HepG2 (cell line): ENCODE results near the gene ARRDC1. TPM values are rescaled to one million over a fixed set of nuclear protein-coding genes. Genes with fewer than 3 reads are reported as not detected.
A peak's percentile ranks its signal among the peaks of the same experiment; 100 is the strongest.

ENCODE experiments used
- ETV5 ChIP-seq: IDR thresholded peaks from 2 replicates; pipeline ENCODE4 v1.6.1; 2018; ENCODE audit warnings: missing biosample characterization, missing genetic modification reagents, inconsistent platforms, borderline replicate concordance
- GMEB1 ChIP-seq: sonication (generic); formaldehyde crosslinking; IDR thresholded peaks from 2 replicates; pipeline ENCODE4 v1.5.1; 2020; ENCODE audit warnings: missing genetic modification reagents, mild to moderate bottlenecking, borderline replicate concordance
- ISX ChIP-seq: sonication (generic); formaldehyde crosslinking; conservative IDR thresholded peaks from 2 replicates; pipeline ENCODE4 v1.5.0; 2020; ENCODE audit warnings: missing genetic modification reagents
- KDM5B ChIP-seq: sonication (generic); formaldehyde crosslinking; IDR thresholded peaks from 2 replicates; pipeline ENCODE4 v1.4.0; 2020; ENCODE audit warnings: missing genetic modification reagents, mild to moderate bottlenecking, borderline replicate concordance
- NRL ChIP-seq: sonication (generic); formaldehyde crosslinking; IDR thresholded peaks from 2 replicates; pipeline ENCODE4 v1.5.0; 2020; ENCODE audit warnings: missing genetic modification reagents, mild to moderate bottlenecking, moderate library complexity, borderline replicate concordance
- RBFOX2 ChIP-seq: fragments of 200-400 bp; formaldehyde crosslinking; IDR thresholded peaks from 2 replicates; pipeline ENCODE4 v1.6.1; 2017; ENCODE audit warnings: low read depth, mild to moderate bottlenecking, low read length
- SIN3B ChIP-seq: fragments of 150-350 bp; IDR thresholded peaks from 2 replicates; pipeline ENCODE4 v1.6.1; 2014; ENCODE audit warnings: low read length
- SMARCC2 ChIP-seq: fragments of 450-650 bp; IDR thresholded peaks from 2 replicates; pipeline ENCODE4 v1.6.1; 2017; ENCODE audit warnings: antibody characterized with exemption, mild to moderate bottlenecking
- SUZ12 ChIP-seq: fragments of 150-350 bp; IDR thresholded peaks from 2 replicates; pipeline ENCODE4 v1.6.1; 2014; ENCODE audit warnings: low read depth, low read length
- TMF1 ChIP-seq: sonication (generic); formaldehyde crosslinking; IDR thresholded peaks from 2 replicates; pipeline ENCODE4 v1.8.1; 2022; ENCODE audit warnings: low read depth, missing genetic modification reagents
- ZNF34 ChIP-seq: sonication (generic); formaldehyde crosslinking; IDR thresholded peaks from 2 replicates; pipeline ENCODE4 v1.4.0; 2020; ENCODE audit warnings: mild to moderate bottlenecking, missing genetic modification reagents, borderline replicate concordance
- ZNF562 ChIP-seq: sonication (generic); formaldehyde crosslinking; IDR thresholded peaks from 2 replicates; pipeline ENCODE4 v1.8.0; 2022; ENCODE audit warnings: missing genetic modification reagents, borderline replicate concordance
- ZNF574 ChIP-seq: sonication (generic); formaldehyde crosslinking; IDR thresholded peaks from 2 replicates; pipeline ENCODE4 v1.4.0; 2020; ENCODE audit warnings: missing genetic modification reagents
- ZNF788 ChIP-seq: sonication (generic); formaldehyde crosslinking; IDR thresholded peaks from 2 replicates; pipeline ENCODE4 v1.5.0; 2020; ENCODE audit warnings: mild to moderate bottlenecking, missing genetic modification reagents, borderline replicate concordance
- ZUFSP ChIP-seq: sonication (generic); formaldehyde crosslinking; IDR thresholded peaks from 2 replicates; pipeline ENCODE4 v1.9.0; 2021; ENCODE audit warnings: missing genetic modification reagents, mild to moderate bottlenecking, borderline replicate concordance
- polyA plus RNA-seq, 8 experiments: library from polyadenylated mRNA; depleted of rRNA in 3 of 8; stranded (reverse) in 7 of 8; unstranded in 1 of 8; fragments of >200 nt; fragmentation: Illumina TruSeq in 4 of 8; extraction: Trizol in 4 of 8; gene quantifications; 2 replicates each; pipeline versions ENCODE4 v1.2.1 to v1.2.3, GENCODE V29; 2011 to 2016; ENCODE audit warnings: low read depth in 4 of 8, missing spikeins in 1 of 8, mixed read lengths in 1 of 8; ENCODE audit not compliant: insufficient read depth in 1 of 8
- total RNA-seq, 5 experiments: library from RNA; depleted of rRNA; stranded (reverse); fragments of >200 nt; fragmentation: Illumina TruSeq; extraction: Trizol; gene quantifications; 2 replicates each; pipeline ENCODE4 v1.2.3, GENCODE V29; 2016; ENCODE audit warnings: low read depth in 1 of 5
- TF ChIP-seq, protein P1 (sequence below): sonication (generic); formaldehyde crosslinking; IDR thresholded peaks from 2 replicates; pipeline ENCODE4; 2020; ENCODE audit warnings: missing genetic modification reagents, mild to moderate bottlenecking, borderline replicate concordance

ARRDC1 gene
- total and polyA plus RNA-seq, 2 of the 13 experiments (the other 11 are each of a cell fraction or from before 2014, with no cell fraction given), result 21.7 to 44.4 TPM

GRCh38 chr9:137590469-137591383, 14.8 kb upstream of the ARRDC1 start, which contains the start of gene ZMYND19 (continued):
- TF ChIP-seq ZNF562, result no peak
- peak; percentile 59; the same call in 1 of the 2 replicates for TF ChIP-seq NRL
- TF ChIP-seq ZNF788, result no peak; the same call in 1 of the 2 replicates
- TF ChIP-seq SIN3B, result peak; percentile 69
- peak; percentile 41; the same call in 1 of the 2 replicates for TF ChIP-seq RBFOX2
- no peak for TF ChIP-seq ISX (CRISPR knock-in tag)
- TF ChIP-seq TMF1 (CRISPR knock-in tag), result 0 out of 2 replicates have a peak, but pooled peaks have one; percentile 34
- peak; percentile 67; the same call in 1 of the 2 replicates for TF ChIP-seq GMEB1 (CRISPR knock-in tag)
- no peak for TF ChIP-seq SUZ12
- TF ChIP-seq, protein P1, sequence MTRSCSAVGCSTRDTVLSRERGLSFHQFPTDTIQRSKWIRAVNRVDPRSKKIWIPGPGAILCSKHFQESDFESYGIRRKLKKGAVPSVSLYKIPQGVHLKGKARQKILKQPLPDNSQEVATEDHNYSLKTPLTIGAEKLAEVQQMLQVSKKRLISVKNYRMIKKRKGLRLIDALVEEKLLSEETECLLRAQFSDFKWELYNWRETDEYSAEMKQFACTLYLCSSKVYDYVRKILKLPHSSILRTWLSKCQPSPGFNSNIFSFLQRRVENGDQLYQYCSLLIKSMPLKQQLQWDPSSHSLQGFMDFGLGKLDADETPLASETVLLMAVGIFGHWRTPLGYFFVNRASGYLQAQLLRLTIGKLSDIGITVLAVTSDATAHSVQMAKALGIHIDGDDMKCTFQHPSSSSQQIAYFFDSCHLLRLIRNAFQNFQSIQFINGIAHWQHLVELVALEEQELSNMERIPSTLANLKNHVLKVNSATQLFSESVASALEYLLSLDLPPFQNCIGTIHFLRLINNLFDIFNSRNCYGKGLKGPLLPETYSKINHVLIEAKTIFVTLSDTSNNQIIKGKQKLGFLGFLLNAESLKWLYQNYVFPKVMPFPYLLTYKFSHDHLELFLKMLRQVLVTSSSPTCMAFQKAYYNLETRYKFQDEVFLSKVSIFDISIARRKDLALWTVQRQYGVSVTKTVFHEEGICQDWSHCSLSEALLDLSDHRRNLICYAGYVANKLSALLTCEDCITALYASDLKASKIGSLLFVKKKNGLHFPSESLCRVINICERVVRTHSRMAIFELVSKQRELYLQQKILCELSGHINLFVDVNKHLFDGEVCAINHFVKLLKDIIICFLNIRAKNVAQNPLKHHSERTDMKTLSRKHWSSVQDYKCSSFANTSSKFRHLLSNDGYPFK, result no peak
- TF ChIP-seq KDM5B, result peak; percentile 69; the same call in 1 of the 2 replicates
- TF ChIP-seq ZNF574 (CRISPR knock-in tag), result peak; percentile 53; the same call in 1 of the 2 replicates
- no peak for TF ChIP-seq ETV5 (CRISPR knock-in tag)
- no peak for TF ChIP-seq ZUFSP (CRISPR knock-in tag)
- no peak for TF ChIP-seq SMARCC2
- no peak for TF ChIP-seq ZNF34
- TF ChIP-seq, all 625 proteins: peak for 62
